Neural cell (in vitro differentiated cells): ENCODE results near the gene CTSZ. TPM values are rescaled to one million over a fixed set of nuclear protein-coding genes. Genes with fewer than 3 reads are reported as not detected.

ENCODE experiments used
- H2AFZ ChIP-seq: fragments of 200-600, 300-800 bp; sonication (generic), shearing (Covaris generic); 2 replicates; pipeline ENCODE4 v1.6.0; 2014; ENCODE audit warnings: low read depth, mild to moderate bottlenecking, antibody characterized with exemption, low read length, moderate library complexity
- H3F3A ChIP-seq: fragments of 200-600 bp; shearing (Covaris generic); 2 replicates; pipeline ENCODE4 v1.6.1; 2016; ENCODE audit warnings: mild to moderate bottlenecking, moderate library complexity, mixed read lengths, antibody characterized with exemption, low read length; ENCODE audit not compliant: insufficient read depth, poor library complexity, severe bottlenecking
- H3K27ac ChIP-seq: fragments of 200-600, 300-800 bp; sonication (generic), shearing (Covaris generic); 2 replicates; pipeline ENCODE4 v1.5.1; 2014; ENCODE audit warnings: mild to moderate bottlenecking, low read length, moderate library complexity
- H3K27me3 ChIP-seq: fragments of 300-800, 200-600 bp; sonication (generic), shearing (Covaris generic); 2 replicates; pipeline ENCODE4 v1.6.0; 2014; ENCODE audit warnings: mild to moderate bottlenecking, low read depth, low read length, moderate library complexity; ENCODE audit not compliant: insufficient read depth
- H3K36me3 ChIP-seq: fragments of 300-800, 200-600 bp; sonication (generic), shearing (Covaris generic); 2 replicates; pipeline ENCODE4 v1.5.1; 2014; ENCODE audit warnings: mild to moderate bottlenecking, antibody characterized with exemption, low read length, moderate library complexity; ENCODE audit not compliant: insufficient read depth
- H3K4me2 ChIP-seq: fragments of 300-800, 200-600 bp; sonication (generic), shearing (Covaris generic); 2 replicates; pipeline ENCODE4 v1.6.0; 2014; ENCODE audit warnings: mild to moderate bottlenecking, low read length
- H3K4me3 ChIP-seq: fragments of 300-800, 200-600 bp; sonication (generic), shearing (Covaris generic); 2 replicates; pipeline ENCODE4 v1.5.1; 2014; ENCODE audit warnings: mild to moderate bottlenecking, low read length, moderate library complexity
- H3K79me2 ChIP-seq: fragments of 200-600 bp; shearing (Covaris generic); replicated peaks from 2 replicates; pipeline ENCODE4 v1.6.0; 2014; ENCODE audit warnings: mild to moderate bottlenecking, low read length, moderate library complexity; ENCODE audit not compliant: insufficient read depth
- H3K9ac ChIP-seq: fragments of 300-800, 200-600 bp; sonication (generic), shearing (Covaris generic); 2 replicates; pipeline ENCODE4 v1.6.1; 2016; ENCODE audit warnings: mild to moderate bottlenecking, low read length, mixed read lengths
- H3K9me2 ChIP-seq: fragments of 200-600 bp; shearing (Covaris generic); 2 replicates; pipeline ENCODE4 v1.6.1; 2016; ENCODE audit warnings: mild to moderate bottlenecking, low read length, mixed read lengths; ENCODE audit not compliant: insufficient read depth
- H3K9me3 ChIP-seq: fragments of 200-600, 300-800 bp; sonication (generic), shearing (Covaris generic); 2 replicates; pipeline ENCODE4 v1.6.1; 2016; ENCODE audit warnings: mild to moderate bottlenecking, mixed run types, low read length, moderate library complexity, mixed read lengths
- H4K20me1 ChIP-seq: fragments of 200-600 bp; shearing (Covaris generic); 2 replicates; pipeline ENCODE4 v1.6.1; 2016; ENCODE audit warnings: mild to moderate bottlenecking, mixed run types; ENCODE audit not compliant: insufficient read depth
- EP300 ChIP-seq: fragments of 450-650 bp; conservative IDR thresholded peaks from 2 replicates; pipeline ENCODE4 v1.6.1; 2014; ENCODE audit warnings: antibody characterized with exemption, mild to moderate bottlenecking, moderate library complexity; ENCODE audit not compliant: poor library complexity, severe bottlenecking
- EZH2 ChIP-seq: fragments of 200-600, 300-800 bp; shearing (Covaris generic), sonication (generic); IDR thresholded peaks from 2 replicates; pipeline ENCODE4 v1.6.1; 2014; ENCODE audit warnings: antibody characterized with exemption, low read length, borderline replicate concordance, mild to moderate bottlenecking; ENCODE audit not compliant: insufficient read depth, poor library complexity, severe bottlenecking
- MXI1 ChIP-seq: fragments of 450-650 bp; conservative IDR thresholded peaks from 2 replicates; pipeline ENCODE4 v1.6.1; 2014; ENCODE audit warnings: antibody characterized with exemption, mild to moderate bottlenecking; ENCODE audit not compliant: poor library complexity, severe bottlenecking
- POLR2AphosphoS5 ChIP-seq: IDR thresholded peaks from 2 replicates; pipeline ENCODE4 v1.6.1; 2012
- RAD21 ChIP-seq: fragments of 450-650 bp; conservative IDR thresholded peaks from 2 replicates; pipeline ENCODE4 v1.6.1; 2014; ENCODE audit warnings: antibody characterized with exemption, mild to moderate bottlenecking, moderate library complexity
- SMC3 ChIP-seq: fragments of 450-650 bp; conservative IDR thresholded peaks from 2 replicates; pipeline ENCODE4 v1.6.1; 2014; ENCODE audit warnings: antibody characterized with exemption, mild to moderate bottlenecking, moderate library complexity; ENCODE audit not compliant: poor library complexity
- TAF1 ChIP-seq: IDR thresholded peaks from 2 replicates; pipeline ENCODE4 v1.6.1; 2012; ENCODE audit warnings: low read depth
- polyA plus RNA-seq: library from polyadenylated mRNA; depleted of rRNA; stranded (reverse); fragments of >200 nt; gene quantifications from 2 replicates; pipeline ENCODE4 v1.2.3, GENCODE V29; 2014
- TF ChIP-seq, protein P1 (sequence below): IDR thresholded peaks from 2 replicates; pipeline ENCODE4 v1.6.1; 2012; ENCODE audit warnings: borderline replicate concordance
- TF ChIP-seq, protein P2 (sequence below): fragments of 450-650 bp; IDR thresholded peaks from 2 replicates; pipeline ENCODE4 v1.5.1; 2014; ENCODE audit warnings: antibody characterized with exemption, mild to moderate bottlenecking, moderate library complexity; ENCODE audit not compliant: poor library complexity, severe bottlenecking

CTSZ gene
- polyA plus RNA-seq, 1 donor from 2014 or later = 0.31 TPM

GRCh38 chr20:58996226-58996611 is 10.8 kb downstream of the CTSZ start:
- Histone ChIP-seq H3K4me3 (no peak overlapping the region), H4K20me1 (no peaks in the 10 kb centered on the region), H3K9me2 (no peaks in the 10 kb centered on the region), H3K79me2 (no peaks in the 10 kb centered on the region), H3K9me3 (no peaks in the 10 kb centered on the region), H3F3A (no peaks in the 10 kb centered on the region), H2AFZ (no peak overlapping the region), H3K27ac (no peak overlapping the region), H3K27me3 (no peaks in the 10 kb centered on the region), H3K36me3 (peaks cover 10% of the 10 kb centered on the region), H3K9ac (no peak overlapping the region), H3K4me2 (no peak overlapping the region)
- no peak for TF ChIP-seq EP300

- Histone ChIP-seq H3K9me3 (no peaks in the 10 kb centered on the region), H3K4me3 (no peak overlapping the region), H3K4me2 (no peak overlapping the region), H4K20me1 (no peaks in the 10 kb centered on the region), H2AFZ (no peak overlapping the region), H3K79me2 (no peaks in the 10 kb centered on the region), H3F3A (no peaks in the 10 kb centered on the region), H3K9me2 (no peaks in the 10 kb centered on the region), H3K36me3 (peaks cover 16% of the 10 kb centered on the region), H3K27ac (no peak overlapping the region), H3K9ac (no peak overlapping the region), H3K27me3 (no peaks in the 10 kb centered on the region)
- no peak for TF ChIP-seq TAF1
- no peak for TF ChIP-seq RAD21
- no peak for TF ChIP-seq MXI1
These were observed 11.4 kb downstream of the CTSZ start for GRCh38 chr20:58995461-58996225.

DNA sequence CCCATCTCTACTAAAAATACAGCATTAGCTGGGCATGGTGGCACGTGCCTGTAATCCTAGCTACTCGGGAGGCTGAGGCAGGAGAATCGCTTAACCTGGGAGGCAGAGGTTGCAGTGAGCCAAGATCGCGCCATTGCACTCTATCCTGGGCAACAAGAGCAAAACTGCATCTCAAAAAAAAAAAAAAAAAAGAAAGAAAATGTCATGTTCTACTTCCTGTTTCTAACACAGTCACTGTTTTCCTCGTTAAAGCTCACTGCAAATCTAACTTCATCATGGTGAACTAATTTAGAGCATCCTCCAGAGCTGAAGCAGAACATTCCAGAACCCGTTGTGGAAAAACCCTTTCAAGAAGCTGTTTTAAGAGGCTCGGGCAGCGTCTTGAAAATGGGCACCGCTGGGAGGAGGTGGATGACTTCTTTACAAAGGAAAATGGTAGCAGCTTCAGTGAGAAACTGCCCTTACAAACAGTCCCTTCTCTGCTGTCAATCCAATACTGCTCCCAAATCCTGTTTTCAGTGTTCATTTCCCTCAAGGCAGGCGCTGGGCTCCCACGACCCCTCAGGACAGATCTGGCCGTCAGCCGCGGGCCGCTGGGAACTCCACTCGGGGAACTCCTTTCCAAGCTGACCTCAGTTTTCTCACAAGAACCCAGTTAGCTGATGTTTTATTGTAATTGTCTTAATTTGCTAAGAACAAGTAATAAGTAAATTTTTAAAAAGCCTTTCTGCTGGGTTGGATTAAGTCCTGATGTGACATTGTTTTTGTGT is 12.5 kb downstream of the CTSZ start:
- Histone ChIP-seq H3K79me2 (no peaks in the 10 kb centered on the region), H4K20me1 (no peaks in the 10 kb centered on the region), H3K27me3 (no peaks in the 10 kb centered on the region), H3K4me3 (no peak overlapping the region), H3K9me3 (no peaks in the 10 kb centered on the region), H3K4me2 (no peak overlapping the region), H3F3A (no peaks in the 10 kb centered on the region), H2AFZ (no peak overlapping the region), H3K27ac (no peak overlapping the region), H3K36me3 (peaks cover 17% of the 10 kb centered on the region), H3K9me2 (no peaks in the 10 kb centered on the region), H3K9ac (no peak overlapping the region)
- TF ChIP-seq TAF1 (no peak), SMC3 (no peak), EZH2 (no peak), POLR2AphosphoS5 (no peak), RAD21 (no peak), MXI1 (no peak), EP300 (no peak)
- TF ChIP-seq, protein P1, sequence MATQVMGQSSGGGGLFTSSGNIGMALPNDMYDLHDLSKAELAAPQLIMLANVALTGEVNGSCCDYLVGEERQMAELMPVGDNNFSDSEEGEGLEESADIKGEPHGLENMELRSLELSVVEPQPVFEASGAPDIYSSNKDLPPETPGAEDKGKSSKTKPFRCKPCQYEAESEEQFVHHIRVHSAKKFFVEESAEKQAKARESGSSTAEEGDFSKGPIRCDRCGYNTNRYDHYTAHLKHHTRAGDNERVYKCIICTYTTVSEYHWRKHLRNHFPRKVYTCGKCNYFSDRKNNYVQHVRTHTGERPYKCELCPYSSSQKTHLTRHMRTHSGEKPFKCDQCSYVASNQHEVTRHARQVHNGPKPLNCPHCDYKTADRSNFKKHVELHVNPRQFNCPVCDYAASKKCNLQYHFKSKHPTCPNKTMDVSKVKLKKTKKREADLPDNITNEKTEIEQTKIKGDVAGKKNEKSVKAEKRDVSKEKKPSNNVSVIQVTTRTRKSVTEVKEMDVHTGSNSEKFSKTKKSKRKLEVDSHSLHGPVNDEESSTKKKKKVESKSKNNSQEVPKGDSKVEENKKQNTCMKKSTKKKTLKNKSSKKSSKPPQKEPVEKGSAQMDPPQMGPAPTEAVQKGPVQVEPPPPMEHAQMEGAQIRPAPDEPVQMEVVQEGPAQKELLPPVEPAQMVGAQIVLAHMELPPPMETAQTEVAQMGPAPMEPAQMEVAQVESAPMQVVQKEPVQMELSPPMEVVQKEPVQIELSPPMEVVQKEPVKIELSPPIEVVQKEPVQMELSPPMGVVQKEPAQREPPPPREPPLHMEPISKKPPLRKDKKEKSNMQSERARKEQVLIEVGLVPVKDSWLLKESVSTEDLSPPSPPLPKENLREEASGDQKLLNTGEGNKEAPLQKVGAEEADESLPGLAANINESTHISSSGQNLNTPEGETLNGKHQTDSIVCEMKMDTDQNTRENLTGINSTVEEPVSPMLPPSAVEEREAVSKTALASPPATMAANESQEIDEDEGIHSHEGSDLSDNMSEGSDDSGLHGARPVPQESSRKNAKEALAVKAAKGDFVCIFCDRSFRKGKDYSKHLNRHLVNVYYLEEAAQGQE = no peak
- TF ChIP-seq, protein P2, sequence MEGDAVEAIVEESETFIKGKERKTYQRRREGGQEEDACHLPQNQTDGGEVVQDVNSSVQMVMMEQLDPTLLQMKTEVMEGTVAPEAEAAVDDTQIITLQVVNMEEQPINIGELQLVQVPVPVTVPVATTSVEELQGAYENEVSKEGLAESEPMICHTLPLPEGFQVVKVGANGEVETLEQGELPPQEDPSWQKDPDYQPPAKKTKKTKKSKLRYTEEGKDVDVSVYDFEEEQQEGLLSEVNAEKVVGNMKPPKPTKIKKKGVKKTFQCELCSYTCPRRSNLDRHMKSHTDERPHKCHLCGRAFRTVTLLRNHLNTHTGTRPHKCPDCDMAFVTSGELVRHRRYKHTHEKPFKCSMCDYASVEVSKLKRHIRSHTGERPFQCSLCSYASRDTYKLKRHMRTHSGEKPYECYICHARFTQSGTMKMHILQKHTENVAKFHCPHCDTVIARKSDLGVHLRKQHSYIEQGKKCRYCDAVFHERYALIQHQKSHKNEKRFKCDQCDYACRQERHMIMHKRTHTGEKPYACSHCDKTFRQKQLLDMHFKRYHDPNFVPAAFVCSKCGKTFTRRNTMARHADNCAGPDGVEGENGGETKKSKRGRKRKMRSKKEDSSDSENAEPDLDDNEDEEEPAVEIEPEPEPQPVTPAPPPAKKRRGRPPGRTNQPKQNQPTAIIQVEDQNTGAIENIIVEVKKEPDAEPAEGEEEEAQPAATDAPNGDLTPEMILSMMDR = no peak
